Measurements from ENCODE around the gene STRIT1.
"Not testable (repeated sequence)": the region's sequence is repeated elsewhere in the genome, so short reads cannot be mapped to it uniquely, and the experiment has no call there.

Gene STRIT1

DNA sequence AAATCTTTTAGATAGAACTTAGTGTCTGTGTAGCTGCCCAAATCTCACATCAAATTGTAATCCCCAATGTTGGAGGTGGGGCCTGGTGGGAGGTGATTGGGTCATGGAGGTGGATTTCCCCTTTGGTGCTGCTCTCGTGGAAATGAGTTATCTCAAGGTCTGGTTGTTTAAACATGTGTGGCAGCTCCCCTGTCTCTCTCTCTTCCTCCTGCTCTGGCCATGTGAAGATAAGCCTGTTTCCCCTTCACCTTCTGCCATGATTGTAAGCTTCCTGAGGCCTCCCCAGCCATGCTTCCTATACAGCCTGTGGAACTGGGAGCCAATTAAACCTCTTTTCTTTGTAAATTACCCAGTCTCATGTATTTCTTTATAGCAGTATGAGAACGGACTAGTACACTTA is 30.6 kb downstream of the STRIT1 start:
- not testable (repeated sequence) for DNase-seq

DNA sequence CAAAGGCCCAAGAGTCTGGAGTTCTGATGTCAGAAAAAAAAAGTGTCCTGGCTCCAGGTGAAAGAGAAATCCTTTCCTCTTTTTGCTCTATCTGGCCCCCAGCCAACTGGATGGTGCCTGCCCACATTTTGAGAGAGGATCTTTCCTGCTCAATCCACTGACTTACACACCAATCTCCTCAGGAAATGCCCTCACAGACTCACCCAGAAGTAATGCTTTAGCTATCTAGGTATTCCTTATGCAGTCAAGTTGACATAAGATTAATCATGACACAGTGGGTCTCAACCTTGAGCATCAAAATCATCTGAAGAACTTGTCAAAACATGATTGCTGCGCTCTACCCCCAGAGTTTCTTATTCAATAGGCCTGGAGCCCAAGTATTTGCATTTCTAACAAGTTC is 31.2 kb downstream of the STRIT1 start:
- no peak for DNase-seq

DNA sequence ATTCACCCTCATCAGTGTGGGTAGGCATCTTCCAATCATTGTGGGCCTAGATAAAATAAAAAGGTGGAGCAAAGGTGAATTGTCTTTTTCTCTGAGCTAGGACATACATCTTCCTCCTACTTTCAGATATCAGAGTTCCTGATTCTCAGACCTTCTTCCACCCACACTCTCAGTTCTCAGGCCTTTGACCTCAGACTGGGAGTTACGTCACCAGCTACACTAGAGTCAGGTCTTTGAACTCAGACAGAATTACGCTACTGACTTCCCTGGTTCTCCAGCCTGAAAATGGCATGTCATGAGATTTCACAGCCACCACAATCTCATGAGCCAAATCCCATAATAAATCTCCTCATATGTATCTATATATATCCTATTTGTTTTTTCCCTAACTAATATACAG is 39.0 kb downstream of the STRIT1 start:
- DNase-seq, result no peak

DNA sequence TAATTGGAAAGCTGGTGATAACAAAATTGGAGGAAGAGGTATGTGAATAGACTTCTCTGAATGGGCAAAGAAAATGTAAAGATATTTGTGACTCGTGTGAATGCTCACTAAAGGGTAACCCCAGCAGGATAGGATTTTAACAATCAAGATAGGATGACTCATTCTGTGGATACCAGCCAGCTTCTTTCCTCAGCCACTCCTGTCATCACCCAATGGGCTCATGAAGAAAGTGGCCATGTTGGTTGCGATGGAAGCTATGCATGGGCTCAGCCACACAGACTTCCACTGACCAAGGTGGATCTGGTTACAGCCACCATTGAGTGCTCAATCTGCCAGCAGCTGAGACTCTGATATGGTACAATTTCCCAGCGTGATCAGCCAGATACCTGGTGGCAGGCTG is 40.9 kb downstream of the STRIT1 start:
- no peak for DNase-seq

DNA sequence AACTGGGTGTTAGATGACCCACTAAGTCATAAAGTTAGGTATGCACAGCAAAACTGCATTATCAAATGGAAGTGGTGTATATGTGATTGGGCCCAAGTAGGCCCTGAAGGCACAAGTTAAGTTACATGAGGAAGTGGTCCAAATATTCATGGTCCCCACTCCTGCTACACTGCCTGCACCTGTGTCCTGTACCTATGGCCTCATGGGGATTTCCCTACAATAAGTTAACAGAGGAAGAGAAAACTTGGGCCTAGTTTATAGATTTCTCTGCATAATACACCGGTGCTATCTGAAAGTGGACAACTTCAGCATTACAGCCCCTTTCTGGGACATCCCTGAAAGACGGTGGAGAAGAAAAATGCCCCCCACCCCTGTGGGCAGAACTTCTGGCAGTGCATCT is 41.5 kb downstream of the STRIT1 start:
- no peak for DNase-seq

DNA sequence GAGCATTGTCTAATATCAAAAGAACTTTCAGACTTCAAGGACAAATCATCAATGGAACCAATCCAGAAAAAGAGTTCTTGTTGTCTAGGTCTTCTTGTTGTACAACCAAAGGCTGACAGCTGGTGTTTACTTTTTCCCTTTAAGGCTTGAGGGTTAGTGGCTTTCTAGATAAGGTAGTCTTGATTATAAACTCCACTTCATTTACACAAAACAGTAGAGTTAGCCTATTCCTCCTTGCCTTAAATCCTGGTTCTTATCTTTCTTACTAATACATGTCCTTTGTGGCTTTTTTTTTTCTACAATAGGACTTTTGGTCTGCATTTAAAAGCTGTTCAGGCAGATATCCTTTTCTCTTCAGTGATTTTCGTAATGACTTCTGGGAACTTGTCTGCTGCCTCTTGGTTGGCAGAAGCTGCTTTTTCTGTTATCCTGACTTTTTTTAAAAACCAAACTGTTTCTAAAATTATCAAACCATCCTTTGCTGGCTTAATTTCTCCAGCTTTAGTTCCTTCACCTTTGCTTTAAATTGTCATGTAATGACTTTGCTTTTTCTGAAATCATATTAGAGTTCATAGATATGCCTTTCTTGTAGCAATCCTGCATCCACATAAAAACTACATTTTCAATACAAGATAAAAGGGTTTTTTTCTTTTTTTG is 44.8 kb downstream of the STRIT1 start:
- no peak for DNase-seq

DNA sequence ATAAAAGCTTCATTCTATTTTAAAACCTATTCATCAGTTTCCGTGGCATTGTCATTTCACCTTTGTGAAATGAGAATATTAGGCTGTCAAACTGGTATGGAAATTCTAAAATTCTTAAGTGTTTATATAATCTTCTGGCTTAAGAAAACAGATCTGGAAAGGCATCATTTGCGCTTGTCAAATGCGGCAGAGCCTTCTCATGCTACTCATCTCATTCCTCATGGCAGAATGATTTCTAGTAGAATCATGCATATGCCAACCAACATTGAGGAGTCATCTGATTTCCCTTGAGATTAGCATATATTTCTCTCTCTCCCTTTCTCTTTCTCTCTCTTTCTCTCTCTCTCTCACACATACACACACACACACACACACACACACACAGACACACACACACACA is 48.8 kb downstream of the STRIT1 start:
- no peak for DNase-seq

DNA sequence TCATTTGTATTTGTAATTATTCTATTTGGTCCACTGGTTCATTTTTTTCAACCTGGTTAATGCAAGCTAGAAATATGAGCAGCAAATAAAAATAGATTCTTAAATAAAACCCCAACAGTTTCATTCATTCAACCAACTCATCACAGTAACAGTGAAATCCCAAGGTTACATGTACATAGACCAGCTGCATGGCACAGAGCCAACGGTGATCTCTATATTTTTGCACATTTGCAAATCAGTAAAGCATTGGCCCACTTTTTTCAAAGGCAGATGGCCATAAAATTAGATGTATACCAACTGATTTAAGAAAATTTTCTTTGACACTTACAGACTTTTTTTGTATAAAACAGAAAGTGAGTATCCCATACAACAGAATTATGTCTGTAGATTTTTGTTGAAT is 49.3 kb downstream of the STRIT1 start:
- no peak for DNase-seq

DNA sequence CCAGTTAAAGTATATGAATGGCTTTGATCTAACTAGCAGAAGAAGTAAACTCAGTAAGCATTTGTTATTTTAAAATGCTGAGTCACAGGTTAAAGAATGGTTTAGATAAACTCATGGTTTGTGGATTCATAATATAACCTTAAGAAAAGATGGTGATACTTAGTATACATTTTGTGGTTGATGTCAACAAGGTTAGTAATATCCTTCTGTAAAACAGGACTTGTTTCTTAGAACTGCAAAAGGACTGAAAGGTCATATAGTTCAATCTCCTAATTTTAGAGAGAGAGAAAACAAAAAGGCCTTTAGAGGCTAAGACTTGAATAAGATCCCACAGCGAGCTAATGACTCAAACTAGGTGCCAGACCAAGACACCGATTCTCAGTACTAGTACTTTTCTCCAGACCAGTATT is 50.0 kb downstream of the STRIT1 start:
- no peak for DNase-seq

DNA sequence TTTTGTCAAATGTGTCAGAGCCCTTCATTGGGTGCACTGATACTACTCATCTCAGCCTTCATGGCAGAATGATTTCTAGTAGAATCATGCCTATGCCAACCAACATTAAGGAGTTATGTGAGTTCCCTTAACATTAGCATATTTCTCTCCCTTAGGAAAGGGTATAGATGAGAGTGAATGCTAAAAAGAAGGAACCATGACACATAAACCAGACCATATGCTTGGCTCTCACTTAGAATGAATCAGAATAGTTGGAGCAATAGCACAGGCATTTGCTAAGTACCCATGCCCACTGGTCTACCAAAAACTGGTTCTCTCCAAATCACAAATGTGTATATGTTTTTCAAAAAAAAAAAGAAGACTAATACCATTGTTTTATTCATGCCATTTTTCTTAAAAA is 51.1 kb downstream of the STRIT1 start:
- DNase-seq, result no peak

DNA sequence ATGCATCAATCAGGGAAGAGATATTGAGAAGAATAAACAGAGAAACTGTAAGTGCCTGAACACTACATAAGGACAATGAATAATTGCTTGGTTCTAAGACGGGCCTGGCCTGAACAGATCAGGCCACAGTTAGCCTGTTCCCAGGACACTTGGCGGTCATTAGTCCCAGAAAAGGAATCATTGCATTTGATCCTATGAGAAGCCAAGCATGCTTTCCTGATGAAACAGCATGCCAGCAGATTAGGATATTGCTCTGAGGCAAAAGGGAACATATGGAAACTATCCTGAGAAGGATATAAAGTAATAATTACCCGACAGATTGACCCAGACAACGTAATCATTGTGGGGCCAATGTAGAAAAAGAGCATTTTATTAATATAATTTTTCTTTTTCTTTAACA is 51.9 kb downstream of the STRIT1 start:
- no peak for DNase-seq

Data from NCI-H345 (cell line).